AG08396 (cell line): ENCODE results near the gene STAM.

Source experiments
- DNase-seq: peaks from one replicate; pipeline ENCODE4 v3.0.0; 2012; ENCODE audit warnings: low spot score, mixed read lengths

The STAM gene

DNA sequence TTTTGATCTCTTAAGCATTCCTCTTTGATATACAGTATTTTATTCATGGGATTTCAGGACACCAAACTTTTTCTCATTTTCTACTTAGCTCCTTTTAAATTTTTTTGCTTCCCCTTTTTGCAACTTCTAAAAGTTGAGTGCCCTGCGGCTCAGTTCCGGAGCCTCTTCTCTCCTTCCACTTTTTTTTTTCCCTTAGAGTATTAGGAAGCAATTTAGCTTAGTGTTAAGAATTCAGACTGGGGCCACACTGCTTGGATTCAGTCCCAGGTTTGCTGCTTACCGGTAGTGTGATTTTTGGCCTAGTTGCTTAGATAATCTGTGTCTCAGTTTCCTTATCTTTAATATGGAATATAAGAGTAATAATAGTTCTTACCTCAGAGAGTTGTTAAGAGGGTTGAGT lies 3.4 kb downstream of the STAM start:
- DNase-seq: no peak

DNA sequence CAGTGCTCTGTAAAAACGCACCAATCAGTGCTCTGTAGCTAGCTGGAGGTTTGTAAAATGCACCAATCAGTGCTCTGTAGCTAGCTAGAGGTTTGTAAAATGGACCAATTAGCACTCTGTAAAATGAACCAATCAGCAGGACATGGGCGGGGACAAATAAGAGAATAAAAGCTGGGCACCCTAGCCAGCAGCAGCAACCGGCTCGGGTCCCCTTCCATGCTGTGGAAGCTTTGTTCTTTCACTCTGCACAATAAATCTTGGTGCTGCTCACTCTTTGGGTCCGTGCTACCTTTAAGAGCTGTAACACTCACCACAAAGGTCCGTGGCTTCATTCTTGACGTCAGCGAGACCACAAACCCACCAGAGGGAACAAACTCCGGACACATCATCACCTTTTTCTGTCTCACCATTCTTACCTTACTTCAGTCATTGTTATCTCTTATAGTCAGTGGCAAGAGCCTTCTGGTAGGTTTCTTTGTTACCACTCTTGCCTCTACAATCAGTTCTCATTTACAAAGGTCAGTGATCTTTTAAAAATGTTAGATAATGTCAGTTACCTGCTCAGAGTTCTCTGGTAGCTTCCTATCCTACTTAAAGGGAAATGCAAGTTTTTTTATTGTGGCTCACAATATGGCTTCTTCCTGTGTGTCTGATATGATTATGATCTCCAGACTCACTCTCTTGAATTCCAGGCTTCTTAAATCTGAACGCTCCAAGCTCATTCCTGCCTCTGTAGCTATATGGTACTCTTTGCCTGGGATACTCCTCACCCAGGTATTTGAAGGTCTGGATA lies 4.5 kb downstream of the STAM start:
- no peak for DNase-seq

DNA sequence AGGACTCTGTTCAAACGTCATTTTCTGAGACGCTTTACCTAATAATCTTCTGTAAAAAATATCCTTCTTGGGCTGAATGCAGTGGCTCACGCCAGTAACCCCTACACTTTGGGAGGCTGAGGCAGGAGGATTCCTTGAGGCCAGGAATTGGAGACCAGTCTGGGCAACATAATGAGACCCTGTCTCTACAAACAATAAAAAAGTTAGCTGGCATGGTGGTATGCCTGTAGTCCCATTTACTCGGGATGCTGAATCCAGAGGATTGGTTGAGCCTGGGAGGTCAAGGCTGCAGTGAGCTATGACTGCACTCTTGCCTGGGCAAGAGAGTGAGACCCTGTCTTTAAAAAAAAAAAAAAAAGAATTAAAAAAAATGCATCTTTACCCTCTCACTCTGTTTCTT lies 5.1 kb downstream of the STAM start:
- no peak for DNase-seq

DNA sequence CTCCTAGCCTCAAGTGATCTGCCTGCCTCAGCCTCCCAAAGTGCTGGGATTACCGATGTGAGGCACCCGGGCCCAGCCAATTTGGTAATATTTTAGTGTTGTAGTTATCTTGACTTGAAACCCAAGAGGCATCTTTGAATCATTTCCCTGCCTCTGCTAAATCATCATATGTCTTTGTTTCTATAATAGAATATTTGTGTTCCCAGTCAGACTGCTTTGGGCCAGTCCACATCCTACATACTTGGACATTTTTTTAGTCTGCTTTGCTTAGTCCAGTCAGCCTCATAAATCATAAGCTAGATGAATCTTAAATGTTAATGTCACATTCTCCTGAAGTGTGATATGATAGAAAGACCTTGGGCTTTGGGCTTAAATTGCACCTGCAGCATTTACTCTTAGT lies 5.9 kb downstream of the STAM start:
- peak; percentile 17 for DNase-seq

DNA sequence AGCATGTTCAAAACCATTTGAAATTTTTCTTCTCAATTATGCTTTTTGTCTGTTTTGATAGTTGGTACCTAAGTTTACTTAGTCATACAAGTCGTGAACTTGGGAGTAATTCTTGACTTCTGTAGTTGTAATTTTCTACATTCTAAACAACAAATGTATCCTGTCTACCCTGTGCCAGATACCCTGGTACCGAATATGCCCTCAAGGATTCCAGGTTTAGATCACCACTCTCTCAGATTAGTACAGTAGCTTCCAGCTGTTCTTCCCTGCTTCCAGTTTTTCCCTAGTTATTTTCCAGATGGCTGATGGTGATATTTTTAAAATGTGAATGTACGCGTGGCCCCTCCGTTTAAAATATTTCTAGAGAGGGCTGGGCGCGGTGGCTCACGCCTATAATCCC lies 6.5 kb downstream of the STAM start:
- no peak for DNase-seq

DNA sequence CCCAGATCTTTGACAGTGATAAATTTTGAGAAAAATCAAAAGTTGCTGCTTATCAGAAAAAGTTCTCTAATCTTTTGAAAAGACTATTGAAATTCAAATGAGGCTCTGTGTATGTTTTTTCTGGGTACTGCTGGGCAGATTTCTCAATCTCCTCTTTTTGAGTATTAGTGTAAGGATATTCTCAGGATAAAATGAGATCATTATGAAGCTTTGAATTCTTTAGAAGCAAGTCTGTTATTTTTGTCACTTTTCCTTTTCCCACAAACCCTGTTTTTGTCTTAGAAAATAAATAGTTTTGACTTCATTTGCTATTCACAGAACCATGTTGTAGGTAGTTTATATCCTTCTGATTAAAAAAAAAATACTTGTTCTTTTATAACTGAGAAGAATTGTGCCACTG lies 7.9 kb downstream of the STAM start:
- no peak for DNase-seq

DNA sequence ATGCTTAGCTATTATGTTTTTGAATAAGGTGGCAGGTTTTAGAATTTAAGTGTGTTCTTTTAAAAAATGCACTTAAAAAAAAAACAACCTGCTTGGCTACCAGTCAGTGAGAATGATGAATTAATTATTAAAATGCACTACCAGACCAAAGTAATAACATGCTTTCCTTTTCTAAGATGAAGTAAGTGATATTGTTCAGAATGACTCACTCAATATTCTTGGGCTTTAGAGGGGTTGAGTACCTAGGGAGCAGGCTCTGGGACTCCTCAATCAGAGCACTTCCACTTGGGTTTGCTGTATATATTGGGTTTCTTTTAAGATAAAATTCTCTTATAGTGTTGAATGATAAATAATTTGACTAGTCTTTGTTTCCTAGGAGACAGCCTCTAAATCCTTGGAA lies 8.6 kb downstream of the STAM start:
- no peak for DNase-seq

DNA sequence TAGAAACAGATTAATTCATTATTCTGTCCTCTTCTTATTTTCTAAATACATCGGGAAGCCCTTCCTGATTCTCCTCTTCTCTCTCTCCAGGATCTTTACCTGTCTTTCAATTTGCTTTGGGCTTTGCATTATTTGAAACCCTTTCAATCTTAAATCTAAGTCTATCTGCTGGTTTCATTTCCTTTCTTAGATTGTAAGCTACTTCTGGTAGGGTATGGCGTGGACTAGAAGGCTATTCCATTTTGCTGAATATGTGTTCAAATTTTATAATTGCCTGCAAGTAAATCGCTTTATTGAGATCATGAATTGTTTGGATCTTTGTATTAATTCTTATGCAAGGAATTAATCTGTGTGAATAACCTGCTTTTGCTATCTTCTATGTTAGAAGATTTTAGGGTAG lies 11.1 kb downstream of the STAM start:
- no peak for DNase-seq

DNA sequence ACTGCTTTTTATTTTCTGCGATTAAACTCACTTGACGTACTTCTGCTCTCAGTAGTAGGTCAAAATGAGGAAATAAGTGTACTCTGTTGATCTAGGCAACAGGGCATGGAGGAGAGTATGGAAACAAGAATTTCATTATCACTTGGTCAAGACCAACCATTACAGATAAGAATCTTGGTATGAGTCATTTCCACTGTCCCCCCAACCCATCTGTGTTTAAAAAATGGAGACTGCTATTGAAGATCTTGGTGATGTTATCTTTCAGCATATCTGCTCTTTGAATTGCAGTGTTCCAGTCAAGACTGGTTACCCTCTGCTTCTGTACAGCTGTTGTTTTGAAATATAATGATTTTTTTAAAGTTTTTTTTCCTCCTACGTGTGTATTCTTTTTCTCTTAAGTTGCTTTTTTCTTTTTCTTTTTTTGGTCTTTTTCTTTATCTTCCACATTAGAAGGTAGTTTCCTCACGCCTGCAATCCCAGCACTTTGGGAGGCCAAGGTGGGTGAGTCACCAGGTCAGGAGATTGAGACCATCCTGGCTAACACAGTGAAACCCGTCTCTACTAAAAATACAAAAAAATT lies 11.7 kb downstream of the STAM start:
- DNase-seq: no peak

DNA sequence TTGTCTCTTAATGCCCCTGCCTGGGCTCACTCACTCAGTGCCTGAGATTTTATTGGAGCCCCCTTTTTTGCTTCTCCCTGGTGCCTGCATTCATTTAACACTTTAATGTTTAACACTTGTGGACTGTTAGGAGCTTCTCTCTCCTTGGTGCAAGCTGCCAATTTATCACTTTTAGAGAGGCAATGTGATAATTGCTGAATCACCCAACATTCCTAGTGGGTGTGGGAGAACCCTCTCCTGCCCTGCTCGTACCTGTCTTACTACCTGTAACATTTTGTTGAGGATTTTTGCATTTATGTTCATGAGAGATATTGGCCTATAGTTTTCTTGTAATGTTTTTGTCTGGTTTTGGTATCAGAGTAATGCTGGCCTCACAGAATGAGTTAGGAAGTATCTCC lies 13.2 kb downstream of the STAM start:
- no peak for DNase-seq

DNA sequence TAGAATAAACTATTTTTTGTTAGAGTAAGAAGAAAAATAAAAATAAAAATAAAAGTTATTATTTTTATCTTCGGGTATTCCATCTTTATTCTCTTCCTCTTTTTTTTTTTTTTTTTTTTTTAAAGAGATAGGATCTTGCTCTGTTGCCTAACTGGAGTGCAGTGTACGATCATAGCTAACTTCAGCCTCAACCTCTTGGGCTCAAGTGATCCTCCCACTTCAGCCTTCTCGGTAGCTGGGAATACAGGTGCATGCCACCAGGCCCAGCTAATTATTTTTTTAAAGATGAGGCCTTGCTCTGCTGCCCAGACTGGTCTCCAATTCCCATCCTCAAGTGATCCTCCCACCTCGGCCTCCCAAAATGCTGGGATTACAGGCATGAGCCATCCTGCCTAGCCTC lies 15.4 kb downstream of the STAM start:
- DNase-seq: no peak

DNA sequence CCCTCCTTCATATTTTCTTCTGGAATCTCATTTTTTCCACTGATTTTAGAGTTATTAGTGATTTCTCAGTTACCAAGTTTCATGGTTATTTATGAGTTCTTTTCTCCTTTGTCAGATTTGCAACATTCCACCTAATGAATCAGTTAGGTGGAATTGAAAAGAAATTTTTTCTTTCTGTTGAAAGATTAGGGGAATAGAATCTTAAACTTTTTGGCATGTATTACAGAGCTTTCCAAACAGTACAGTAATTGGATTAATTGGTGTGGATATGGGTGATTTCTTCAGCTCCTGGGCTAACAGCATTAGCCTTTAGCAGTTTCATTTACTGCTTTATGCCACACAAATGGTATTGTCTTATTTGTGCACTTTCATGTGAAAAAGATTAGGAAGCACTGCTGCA lies 17.0 kb downstream of the STAM start:
- no peak for DNase-seq

DNA sequence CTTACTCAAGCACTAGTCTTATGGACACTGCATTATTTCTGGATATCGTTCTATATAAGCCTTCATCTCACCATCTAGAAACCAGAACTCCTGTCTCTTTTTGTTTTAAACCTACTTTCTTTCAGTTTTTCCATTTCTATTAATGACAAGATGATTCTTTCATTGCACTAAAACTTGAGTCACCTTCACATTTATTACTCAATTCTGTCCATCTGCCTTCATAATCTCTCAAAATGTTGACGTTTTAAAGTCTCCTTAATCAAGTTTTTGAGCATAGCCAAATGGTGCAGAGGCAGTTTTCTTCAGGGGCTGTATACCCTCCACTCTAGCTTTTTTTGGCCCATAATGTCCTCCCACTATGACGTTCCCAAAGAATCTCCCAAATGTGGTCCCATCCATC lies 17.6 kb downstream of the STAM start:
- no peak for DNase-seq

DNA sequence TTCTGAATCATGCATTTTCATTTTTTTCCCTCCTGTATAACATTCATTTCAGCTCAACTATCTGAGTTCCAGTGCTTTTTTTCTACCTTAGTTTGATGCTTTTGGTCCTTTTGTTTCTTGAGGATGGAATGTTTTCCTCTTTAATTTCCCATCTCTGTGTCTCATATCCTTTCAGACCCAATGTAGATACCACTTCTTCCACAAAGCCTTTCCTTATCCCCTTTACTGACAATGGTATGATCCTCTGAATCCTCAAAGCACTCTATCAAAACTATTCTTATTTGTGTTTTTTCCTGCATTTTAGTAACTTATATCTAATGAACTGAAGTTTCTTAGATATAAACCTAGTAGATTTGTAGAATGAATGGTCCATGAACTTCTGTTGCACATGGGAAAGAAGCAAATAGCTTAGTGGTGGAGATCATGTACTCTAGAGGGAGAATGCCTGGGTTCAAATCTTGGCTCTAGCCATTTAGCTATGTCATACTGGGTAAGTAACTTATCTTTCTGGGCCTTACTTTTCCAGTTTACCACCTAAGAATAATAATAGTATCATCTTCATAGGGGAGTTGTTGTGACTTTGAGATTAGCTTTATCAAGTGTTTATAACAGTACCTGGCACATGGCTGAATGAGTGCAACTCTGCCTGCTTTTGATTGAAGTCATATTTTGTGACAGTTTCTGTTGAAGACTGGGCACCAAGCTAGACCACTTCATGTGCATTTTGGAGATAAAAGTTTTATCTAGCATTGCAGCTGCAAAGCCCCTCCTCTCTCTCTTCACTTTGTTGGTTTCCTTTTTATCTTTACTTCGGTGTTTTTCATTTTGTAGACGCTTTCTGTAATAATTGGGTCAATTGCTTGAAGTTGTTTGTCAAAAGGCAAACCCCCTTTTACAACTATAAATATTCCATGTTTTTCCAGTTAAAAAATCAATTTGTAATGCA lies 18.5 kb downstream of the STAM start:
- no peak for DNase-seq

DNA sequence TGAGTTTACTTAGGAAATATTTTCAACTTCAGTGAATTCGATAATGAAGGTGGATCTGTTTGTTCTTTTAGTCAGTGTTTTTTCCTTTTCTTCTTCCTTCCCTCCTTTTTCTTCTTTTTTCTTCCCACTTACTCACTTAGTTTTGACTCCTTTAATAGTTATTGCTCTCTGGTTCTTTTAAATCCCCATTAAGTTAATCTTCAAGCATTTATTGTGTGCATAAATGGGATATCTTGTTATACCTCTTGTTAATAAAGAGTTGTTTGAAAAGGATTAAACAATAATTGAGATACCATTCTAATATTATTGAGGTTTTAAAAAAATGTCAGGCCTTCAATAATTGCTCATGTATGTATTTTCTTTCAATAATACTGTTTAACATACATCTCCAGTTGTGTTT lies 19.5 kb downstream of the STAM start:
- no peak for DNase-seq

DNA sequence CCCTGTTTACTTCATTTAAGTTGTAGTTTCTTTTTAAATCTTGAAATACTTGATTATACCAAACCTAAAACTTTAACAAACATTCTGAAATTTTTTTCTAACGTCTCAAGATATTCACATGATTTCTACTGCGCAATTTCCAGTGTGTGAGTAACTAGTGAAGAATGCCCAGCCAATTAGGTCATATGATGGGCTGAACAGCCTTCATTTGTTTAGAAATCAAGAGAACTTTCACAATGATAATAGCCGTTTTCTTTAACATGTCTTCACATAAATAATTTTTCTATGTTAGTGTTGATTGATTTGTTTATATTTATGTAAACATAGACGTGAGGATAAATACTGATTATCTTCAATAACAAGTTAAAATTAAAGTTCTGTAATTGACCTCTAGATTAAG lies 21.8 kb downstream of the STAM start:
- peak; percentile 28 for DNase-seq

DNA sequence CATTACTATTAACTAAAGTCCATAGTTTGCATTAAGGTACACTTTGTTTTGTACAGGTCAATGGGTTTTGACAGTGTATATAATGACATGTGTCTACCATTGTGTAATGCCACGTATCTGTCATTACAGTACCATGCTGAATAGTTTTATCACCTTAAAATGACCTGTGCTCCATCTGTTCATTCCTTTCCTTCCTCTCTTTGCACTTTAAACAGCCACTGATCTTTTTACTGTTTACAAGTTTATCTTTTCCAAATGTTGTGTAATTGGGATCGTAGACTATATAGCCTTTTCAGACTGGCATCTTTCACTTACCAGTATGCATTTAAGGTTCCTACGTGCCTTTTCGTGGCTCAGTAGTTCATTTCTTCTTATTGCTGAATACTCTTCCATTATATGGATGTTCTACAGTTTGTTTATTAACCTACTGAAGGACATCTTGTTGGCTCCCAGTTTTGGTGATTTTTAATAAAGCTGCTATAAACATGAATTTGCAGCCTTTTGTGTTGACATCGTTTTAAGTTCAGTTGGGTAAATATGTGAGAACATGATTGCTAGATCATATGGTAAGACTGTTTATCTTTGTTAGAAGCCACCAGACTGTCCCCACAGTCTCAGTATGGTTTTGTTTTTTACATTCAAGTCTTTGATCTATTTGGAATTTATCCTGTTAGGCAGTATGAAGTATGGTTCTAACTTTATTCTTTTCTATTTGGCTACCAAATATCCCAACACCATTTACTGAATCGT lies 24.7 kb downstream of the STAM start:
- no peak for DNase-seq

DNA sequence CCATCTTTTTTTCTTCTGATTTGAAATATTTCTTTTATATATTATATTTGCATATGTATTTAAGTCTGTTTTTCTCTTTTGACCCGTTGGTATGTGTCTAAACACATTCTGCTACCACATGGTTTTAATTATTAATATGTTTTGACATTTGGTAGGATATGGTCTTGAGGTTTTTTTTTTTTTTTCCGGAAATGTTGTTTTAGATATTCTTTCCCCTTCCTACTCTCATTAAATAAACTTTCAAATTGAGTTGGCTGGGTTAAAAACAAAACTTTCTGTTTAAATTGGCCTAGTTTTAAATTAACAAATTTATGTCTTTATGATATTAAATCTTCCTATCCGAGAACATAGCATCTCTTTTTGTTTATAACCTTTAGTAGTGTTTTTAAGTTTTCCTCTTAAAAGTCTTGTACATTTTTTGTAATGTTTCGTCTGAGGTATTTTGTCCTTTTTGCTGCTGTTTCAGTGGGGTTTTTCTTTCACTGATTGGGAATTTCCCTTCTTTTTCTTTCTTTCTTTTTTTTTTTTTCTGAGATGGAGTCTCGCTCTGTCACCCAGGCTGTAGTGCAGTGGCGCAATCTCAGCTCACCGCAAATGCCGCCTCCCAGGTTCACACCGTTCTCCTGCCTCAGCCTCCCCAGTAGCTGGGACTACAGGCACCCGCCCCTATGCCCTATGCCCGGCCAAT lies 25.4 kb downstream of the STAM start:
- DNase-seq: no peak

DNA sequence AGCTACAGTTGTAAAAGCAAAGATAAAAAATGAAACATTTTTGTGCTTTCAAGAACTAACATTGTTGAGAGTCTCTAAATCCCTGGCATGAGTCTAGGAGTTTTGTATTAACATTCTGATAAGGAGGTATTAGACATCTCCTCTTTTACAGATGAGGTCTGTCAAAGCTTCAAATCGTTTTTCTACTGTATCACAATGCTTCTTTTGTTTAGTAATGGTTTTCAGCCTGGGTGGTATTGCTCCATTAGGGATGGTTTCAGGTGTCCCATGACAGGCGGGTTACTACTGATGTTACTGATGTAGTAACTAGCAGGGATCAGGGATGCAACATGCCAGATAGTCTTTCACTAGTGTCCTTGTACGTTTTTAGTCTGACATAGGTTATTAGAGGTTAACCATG lies 27.4 kb downstream of the STAM start:
- DNase-seq: no peak

DNA sequence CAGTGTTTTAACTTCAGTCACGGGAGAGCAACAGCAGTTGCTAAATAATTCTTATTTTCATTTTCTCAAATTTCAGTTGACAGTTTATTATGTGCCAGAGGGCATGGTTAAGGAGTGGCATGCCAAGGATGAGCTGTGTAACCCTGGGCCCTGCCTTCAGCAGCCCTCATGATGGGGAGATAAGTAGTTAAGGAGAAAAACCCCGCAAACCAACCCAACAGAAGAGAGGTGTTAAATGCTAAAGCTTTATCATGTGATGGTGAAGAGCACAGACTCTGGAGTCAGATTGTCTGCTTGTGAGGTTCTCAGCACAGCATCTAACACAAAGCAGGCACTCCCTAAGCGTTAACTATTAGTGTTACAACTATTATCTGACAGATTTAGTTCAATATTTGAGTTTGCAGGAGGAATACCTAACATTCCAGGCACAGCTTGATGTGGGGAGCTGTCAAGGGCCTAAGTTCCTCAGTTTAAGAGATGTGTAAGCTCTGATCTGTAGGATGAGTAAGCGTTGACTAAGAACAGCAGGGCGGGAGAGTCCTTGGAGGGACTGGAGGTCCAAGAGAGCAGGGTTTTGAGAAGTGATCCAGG lies 29.6 kb downstream of the STAM start:
- peak; percentile 78 for DNase-seq

DNA sequence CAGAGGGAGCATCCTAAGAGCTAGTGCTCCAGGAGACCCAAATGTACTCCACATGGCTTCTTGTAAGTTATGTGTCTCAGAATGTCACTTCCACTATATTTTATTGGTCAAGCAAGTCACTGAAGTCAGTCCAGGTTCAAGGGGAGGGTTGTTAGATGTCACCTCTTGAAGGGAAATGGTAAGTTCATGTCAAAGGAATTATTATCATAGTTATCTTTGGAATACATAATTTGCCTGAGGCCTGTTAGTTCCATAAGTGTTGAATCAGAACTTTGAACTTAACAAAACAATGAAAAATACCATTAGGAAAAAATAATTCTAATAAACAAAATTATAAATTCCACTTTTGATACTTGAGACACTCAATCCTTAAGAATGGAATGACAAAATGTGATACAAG lies 30.6 kb downstream of the STAM start:
- DNase-seq: no peak
